H1 (cell line): Measurements from ENCODE around the gene WNK2. TPM values are rescaled to one million over a fixed set of nuclear protein-coding genes. Genes with fewer than 3 reads are reported as not detected.

Experiments used
- CHD1 ChIP-seq: IDR thresholded peaks from 2 replicates; pipeline ENCODE4 v1.6.1; 2012; ENCODE audit warnings: low read depth, low read length, improper control_type of control experiment
- POLR2AphosphoS5 ChIP-seq: IDR thresholded peaks from 2 replicates; pipeline ENCODE4 v1.6.1; 2011; ENCODE audit warnings: low read depth, low read length
- SIX5 ChIP-seq: IDR thresholded peaks from 2 replicates; pipeline ENCODE4 v1.6.1; 2011; ENCODE audit warnings: mild to moderate bottlenecking, low read depth, low read length
- TEAD4 ChIP-seq: IDR thresholded peaks from 2 replicates; pipeline ENCODE4 v1.6.1; 2012; ENCODE audit warnings: low read depth, low read length, inconsistent platforms, mixed read lengths
- polyA plus RNA-seq, 7 experiments: library from polyadenylated mRNA; depleted of rRNA in 3 of 7; stranded (reverse) in 5 of 7; unstranded in 2 of 7; fragments of >200 nt in 5 of 7; fragments of 200-250 nt in 2 of 7; gene quantifications; 1 replicate in 5 of 7; 2 replicates in 1 of 7; 4 replicates in 1 of 7; pipeline versions ENCODE4 v1.2.1 to v1.2.3, GENCODE V29; 2011 to 2013; ENCODE audit warnings: missing spikeins in 2 of 7, mixed read lengths in 2 of 7
- total RNA-seq: library from RNA; stranded (reverse); fragmentation: NEBNext Ultra II Directional; extraction: Animal tissue kit (Norgen Biotek cat#: 25700); gene quantifications from 2 replicates; pipeline ENCODE4 v1.2.1, GENCODE V29; 2021

WNK2 gene
- total and polyA plus RNA-seq, 2 of the 8 experiments (the other 6 are each of a cell fraction or from before 2014, with no cell fraction given), result 12.0 to 87.2 TPM

DNA sequence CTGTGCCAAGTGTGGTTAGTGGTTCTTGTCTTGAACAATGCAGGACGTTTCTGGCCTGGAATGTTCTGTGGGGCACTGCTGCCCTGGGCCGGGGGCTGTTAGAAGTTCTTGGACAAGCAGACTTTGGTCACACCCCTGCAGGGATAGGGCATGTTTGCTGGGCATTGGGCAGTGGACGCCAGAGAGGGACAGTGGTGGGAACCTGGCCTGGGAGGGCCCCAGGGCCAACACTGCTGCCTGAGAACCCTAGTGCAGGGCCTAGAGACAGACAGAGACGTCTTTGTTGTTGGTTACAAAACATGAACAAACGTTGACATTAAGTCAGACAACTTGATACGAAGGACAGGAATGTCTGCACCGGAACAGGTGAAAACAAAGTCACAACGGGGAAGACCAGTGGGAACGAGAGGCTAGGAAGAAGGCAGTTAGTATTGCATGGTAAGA lies 57.0 kb downstream of the WNK2 start (continued):
- TF ChIP-seq SIX5, result no peak
- TF ChIP-seq CHD1, result no peak
- no peak for TF ChIP-seq POLR2AphosphoS5
- no peak for TF ChIP-seq TEAD4
